HL-60/S4 treated with phorbol 12-myristate 13-acetate at 8.2 ng/mL for 4 days and 3 days (cell line): Measurements from ENCODE around the gene SLCO3A1.

Experiments used
- in situ Hi-C: fragments of 300-500 bp; cut with MboI; formaldehyde crosslinking; loops from 2 replicates; pipeline ENCODE4 v1.15.0; 2022; ENCODE audit warnings: low sequenced_read_pairs

The SLCO3A1 gene

DNA sequence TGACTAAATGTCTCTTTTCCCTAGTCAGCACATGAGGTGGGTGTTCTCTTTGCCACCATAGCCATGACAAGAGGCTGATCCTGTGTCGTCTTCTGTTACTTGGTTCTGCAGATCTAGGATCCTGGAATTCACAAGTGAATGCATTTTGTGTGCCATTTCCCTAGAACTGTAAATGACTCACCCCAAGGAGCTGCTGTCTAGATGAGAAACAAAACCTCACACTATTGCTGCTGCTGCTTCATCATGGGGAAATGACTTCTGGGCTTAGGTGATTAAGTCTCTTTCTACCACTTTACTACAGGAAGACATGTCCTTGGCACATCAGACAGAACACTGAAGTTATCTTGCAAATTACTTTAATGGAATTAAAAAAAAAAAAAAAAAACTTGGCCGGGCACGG lies 54.9 kb downstream of the SLCO3A1 start:
- in situ Hi-C loops = no loop called here

DNA sequence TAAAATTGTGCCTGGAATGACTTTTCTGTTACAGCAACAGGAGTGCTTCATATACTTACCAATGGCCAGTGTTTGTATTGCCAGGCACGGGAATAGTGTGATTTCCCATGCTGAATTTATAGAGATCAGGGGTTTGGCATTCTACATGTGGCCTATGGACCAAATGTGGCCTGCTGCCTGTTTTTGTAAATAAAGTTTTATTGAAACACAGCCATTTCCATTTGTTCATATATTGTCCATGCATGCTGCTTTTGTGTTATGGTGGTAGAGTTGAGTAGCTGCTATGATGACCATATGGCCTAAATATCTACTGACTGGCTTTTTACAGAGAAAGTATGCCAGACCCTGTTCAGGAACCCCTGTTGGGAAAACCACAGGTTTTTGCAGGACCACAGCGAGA lies 55.6 kb downstream of the SLCO3A1 start:
- in situ Hi-C loops = no loop called here

DNA sequence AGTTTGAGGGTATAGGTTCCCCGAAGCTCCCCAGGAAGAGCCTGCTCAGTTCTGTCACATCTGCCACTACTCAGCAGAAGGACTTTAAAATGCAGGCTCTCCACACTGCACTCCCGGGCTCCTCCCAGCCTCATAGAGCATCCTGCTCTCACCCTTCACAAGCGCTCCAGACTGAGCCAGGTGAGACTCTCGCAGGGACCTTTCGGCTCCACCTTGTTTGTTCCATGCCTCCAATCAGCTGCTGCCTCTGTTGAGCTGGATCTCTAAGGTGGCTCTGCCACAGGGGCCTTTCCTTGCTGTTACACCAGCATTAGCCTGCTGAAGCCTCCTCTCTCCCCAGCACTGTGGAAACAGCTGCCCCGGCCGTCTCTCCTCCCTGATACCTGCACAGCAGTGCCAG lies 56.1 kb downstream of the SLCO3A1 start:
- in situ Hi-C loops = no loop called here

DNA sequence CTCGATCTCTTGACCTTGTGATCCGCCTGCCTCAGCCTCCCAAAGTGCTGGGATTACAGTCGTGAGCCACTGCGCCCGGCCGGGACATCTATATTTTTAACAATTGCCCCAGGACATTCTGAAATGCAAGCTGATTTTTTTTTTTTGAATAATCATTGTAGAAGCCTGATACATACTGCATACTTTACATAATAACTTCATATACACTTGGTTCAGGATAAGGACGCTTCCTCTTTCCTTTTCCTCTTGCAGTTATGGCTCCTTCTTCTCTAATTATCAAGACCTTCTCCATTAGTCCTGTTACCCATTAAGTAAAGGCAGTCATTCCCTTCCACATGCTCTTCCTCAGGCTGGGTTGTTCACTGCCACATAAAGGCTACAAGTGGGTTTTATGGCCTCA lies 58.3 kb downstream of the SLCO3A1 start:
- in situ Hi-C loops = no loop called here

DNA sequence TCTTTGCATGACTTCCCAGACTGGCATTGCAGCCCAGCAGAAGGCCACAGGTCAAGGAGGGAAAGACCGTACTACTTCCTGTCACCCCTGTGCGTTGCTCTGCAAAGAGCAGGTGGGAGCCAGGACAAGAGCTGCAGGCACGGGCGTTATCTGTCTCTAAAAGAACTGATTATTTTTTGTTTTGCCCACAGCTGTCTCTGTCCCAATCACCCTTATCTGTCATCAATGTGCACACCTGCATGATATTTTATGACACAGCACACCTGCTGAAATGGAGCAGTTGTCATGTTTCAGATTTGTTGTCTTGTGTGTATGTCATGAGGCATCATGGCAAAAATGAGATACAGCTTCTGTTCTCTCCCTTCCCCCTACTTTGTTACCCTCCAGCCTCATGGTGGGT lies 58.8 kb downstream of the SLCO3A1 start:
- in situ Hi-C loops = no loop called here

DNA sequence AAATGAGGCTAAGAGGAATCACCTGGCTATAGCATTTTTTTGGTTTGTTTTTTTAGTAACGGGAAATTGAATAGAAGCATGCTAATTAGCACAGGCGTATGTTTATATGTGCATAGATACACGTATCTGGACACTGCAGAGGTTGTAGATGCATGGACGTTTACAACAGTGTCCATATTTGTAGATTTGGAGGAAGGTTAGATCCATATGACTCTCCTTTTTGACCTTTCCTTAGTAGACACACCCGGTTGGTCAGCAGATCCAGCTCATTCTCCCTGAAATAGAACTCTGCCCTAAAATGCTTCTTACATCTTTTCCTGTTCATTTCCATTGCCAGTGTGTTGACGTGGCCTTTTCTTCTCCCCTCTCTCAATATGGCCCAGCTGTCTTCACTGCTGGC lies 60.1 kb downstream of the SLCO3A1 start:
- in situ Hi-C loops = no loop called here

DNA sequence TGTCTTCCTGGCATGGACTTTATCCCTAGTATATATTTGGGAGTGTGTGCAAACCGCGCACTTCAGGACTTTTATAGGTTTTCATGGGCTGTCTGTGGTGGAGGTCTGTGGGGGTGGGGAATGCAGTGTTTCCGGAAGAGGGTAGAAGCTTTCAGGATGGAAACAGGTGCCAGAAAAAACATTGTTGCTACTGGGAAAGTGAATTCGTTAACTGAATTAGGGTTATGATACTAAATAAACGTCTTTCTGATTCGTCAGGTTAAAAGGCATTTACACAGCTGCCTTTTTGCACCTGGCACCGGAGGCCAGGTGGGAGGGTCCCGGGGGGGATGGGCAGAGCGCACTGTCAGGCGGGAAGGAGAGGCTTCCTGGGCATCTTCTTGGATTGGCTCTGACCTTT lies 62.1 kb downstream of the SLCO3A1 start:
- in situ Hi-C loops = no loop called here

DNA sequence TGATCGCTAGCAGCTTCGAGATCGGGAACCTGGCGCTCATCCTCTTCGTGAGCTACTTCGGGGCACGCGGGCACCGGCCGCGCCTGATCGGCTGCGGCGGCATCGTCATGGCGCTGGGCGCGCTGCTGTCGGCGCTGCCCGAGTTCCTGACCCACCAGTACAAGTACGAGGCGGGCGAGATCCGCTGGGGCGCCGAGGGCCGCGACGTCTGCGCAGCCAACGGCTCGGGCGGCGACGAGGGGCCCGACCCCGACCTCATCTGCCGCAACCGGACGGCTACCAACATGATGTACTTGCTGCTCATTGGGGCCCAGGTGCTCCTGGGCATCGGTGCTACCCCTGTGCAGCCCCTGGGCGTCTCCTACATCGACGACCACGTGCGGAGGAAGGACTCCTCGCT lies 62.5 kb downstream of the SLCO3A1 start:
- in situ Hi-C loops = no loop called here

DNA sequence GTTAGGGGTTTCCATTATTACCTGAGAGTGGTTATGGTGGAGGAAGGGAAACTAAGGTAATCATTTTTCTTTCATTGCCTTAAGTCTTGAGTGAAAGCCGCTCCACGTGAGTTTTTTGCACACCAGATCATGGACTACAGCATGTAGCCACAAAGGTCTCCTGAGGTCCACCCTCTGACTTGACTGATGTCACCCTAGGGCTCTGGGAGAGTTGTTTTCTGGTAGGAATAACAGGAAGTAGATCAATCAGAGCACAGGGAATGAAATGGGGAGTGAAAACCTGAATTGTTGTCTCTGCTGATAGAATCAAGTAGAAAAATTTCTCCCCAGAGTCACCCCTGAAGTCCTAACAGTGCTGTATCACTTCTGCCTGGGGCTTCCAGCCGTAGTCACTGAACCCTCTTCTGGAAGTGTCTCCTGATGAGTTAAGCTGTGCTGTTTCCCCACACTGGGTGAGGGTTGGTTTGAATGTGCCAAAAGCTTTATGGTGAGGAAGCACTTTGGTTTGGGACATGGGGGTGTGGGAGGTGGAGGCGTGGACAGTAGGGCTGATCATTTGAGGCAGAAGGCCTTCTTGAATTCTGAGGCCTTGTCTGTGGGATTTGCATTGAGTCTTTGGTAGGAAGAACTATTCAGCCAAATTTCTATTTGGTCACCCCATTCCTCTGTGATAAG lies 64.3 kb downstream of the SLCO3A1 start:
- in situ Hi-C loops = no loop called here

DNA sequence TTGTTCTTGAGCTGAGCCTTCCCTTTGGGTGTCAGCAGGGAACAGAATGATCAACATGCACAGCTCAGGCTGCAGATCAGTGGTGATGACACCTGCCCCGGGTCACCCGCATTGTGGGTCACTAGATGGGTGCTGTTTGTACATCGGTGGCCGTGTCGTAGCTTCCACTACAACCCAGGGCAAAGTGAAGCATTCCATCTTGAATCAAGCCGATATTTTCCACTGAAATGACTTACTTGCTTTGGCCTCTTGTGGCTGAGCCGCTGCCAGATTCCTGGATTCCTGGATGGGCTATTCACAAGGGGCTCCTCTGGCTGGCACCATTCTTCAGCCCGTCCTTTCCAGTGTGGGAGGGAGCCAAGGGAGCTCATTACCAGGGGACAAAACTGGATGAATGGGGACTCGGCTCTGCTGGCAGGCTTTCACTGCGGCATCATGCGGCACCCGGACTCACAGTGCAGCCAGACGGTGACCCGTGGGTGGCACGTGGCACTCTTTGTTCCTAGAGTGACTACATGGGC lies 65.6 kb downstream of the SLCO3A1 start:
- in situ Hi-C loops = no loop called here

DNA sequence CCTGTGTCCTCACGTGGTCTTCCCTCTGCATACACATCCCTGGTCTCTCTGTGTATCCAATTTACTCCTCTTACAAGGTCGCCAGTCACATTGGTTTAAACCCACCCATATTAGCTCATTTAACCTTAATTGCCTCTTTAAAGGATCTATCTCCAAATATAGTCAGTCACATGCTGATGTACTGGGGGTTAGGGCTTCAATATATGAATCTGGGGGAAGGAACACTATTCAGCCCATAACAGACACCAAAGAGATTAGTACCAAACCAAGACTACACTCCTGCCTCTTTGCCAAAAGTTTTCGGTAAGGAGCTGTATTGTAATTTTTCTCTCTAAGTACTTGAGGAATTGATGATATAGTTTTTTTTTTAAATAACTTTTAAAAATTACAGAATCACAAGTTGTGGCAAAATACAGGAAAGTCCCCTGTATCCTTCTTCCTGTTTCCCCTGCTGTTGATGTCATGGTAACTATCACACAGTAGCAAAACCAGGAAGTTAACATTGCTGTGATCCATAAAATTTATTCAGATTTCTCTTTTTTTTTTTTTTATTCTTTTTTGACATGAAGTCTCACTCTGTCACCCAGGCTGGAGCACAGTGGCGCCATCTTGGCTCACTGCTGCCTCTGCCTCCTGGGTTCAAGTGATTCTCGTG lies 67.8 kb downstream of the SLCO3A1 start:
- in situ Hi-C loops = no loop called here

DNA sequence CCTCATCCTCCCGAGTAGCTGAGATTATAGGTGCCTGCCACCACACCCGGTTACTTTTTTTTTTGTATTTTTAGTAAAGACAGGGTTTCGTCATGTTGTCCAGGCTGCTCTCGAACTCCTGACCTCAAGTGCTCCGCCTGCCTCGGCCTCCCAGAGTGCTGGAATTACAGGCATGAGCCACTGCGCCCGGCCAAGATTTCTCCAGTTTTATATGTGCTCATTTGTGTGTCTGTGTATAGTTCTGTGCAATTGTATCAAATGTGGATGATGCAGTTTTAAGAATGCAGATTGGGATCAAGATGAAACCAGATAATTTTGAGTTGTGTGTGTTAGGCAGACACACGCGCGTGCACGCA lies 68.3 kb downstream of the SLCO3A1 start:
- in situ Hi-C loops = no loop called here

DNA sequence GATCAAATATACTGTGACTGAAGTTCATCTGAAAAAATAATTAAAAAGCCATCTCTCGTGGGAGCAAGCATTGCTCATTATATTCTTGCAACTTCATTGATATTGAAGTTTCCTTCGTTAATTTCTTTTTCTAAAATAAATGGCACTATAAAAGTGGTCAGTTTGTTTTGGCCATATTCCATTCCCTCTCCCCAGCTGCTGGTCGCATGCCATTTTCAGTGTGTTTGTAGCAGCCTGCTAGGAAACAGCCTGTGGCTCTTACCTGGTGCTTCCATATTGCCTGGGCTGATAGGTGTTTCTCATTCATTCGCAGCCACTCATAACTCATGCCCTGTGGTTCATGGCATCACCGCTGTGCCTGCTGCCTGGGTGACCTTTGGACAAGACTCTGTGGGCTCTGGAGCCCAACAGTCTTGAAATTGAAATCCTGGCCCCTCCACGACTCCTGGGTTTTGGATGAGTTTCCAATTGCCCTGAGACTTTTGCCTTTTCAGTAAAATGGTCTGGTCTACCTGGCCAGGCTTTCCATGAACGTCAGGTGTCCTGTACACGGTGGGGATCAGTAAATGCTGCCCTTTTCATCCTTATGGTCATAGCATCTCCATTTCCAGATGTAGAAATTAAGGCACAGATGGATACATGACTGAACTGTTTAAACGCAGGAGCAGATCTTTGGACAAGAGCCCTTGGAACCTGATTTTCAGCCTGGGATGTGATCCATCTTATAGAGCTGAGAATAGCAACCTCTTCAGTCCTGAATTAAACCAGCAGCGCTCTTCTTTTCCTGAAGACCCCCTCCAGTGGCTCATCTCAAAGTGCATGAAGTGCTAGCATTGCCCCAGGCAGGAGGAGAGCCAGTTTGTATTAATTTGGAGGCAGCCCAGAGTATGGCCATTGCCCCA lies 69.4 kb downstream of the SLCO3A1 start:
- in situ Hi-C loops = no loop called here

DNA sequence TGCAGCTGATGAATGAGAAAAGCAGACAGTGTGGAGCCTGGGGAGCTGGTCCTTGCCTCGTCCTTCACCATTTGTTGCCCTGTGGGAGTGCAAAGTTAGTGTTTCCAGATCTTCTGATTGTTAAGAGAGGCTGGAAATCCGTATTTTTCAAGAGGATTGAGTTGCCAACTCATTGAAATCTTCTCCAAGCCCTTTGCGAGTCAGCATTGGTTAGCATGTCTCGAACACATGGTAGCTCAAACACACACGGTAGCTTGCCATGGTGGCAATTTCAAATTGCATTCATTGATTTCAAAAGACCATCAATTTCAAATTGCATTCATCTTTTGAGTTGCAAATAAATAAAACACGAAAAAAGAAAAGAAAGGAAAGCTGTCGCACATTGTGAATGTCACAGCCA lies 70.7 kb downstream of the SLCO3A1 start:
- in situ Hi-C loops = no loop called here

DNA sequence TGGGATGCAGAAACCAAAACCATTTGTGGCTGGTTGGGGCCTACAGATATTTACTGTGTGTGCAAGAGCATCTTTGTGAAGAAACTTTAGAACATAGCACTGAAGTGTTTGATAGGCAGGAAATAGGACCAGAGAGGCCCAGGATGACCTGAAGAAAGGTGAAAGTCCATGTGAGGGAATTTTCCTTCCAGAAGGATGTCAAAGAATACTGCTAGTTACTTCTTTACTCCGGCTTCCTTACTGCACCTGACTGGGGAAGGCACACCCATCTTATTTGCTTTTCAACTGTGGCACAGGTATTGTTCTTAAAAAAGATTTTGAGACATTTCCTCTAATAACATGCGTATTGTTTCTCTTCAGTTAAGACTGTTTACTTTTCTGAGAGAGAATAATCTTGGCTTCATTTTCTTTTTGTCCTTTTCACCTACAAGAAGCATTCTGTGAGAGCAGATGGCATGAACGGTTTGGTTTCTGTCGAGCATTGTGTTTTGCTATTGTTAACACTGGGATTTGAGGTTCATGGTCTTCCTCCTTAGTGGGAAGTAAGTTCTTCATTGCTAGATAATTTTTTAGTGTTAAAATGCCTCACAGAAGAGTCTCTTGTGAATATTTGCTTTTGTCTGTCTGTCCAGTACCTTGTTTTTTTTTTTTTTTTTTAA lies 71.5 kb downstream of the SLCO3A1 start:
- in situ Hi-C loops = no loop called here

DNA sequence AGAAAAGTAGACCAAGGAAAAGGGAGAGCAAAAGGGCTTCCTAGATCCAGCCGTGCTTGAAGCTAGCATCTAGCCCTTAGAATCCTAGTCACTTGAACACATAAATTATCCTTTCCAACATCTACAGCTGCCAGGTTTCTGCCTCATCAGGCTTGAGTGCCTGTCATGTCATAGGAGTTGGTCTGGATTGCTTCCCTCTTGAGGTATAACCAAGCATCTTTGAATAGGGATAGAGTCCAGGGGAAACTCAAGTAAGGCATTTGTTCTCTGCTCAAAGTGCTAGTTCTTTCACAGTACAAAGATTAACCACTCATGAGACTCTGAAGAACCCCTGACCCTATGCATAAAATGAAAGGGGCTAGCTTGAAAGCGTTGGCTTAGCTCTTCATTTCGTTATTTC lies 72.3 kb downstream of the SLCO3A1 start:
- in situ Hi-C loops = no loop called here

DNA sequence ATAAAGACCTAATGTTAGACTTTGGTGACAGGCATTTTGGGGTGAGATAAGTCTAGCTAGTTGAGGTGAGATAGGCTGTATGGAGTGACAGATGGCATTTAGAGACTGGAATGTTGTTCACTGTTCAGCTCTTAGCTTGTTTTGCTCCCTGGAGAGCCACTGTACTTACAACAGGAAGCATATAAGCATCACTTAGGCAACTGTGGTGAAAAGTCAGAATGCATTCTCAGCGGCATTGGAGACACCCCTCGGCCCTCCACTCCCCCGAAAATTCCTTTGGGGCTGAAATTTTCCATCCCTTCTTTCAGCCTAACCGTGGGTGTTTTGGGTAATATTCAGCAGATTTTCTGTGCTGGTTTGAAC lies 73.4 kb downstream of the SLCO3A1 start:
- in situ Hi-C loops = no loop called here

DNA sequence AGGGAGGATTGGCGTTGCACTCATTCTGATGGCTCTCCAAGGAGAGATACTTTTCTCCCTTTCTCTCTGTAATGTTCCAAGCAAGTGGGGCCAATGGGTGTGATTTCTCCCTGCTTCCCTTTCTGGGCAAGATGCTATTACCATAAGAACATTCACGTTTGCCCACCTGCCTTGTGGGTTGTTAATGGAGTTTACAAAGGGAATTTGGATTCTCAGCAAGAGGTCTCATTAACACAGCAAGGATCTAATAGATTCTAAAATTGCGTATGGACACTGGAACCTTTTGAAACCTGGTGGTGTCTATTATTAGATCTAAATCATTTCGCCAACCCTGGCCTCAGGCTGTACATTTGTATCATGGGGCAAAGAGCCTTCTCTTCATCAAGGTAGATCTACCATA lies 74.1 kb downstream of the SLCO3A1 start:
- in situ Hi-C loops = no loop called here

DNA sequence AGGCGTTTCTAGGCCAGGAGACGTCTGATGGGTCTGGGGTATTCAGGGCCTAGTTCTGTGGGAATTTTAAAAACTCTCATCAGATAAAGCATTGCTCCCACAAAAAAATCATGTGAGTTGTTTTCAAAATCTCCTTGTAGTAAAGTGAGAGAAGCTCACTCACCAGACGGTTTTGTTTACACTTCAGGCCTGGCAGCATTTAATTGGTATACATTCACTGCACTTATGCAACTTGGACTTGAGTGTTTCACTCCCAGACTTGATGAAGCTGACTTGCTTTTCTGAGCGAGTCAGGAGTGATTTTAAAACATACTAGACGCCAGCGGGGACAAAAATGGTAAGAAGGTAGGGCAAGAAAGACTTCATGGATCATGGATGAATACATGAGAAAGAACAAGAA lies 75.2 kb downstream of the SLCO3A1 start:
- in situ Hi-C loops = no loop called here

DNA sequence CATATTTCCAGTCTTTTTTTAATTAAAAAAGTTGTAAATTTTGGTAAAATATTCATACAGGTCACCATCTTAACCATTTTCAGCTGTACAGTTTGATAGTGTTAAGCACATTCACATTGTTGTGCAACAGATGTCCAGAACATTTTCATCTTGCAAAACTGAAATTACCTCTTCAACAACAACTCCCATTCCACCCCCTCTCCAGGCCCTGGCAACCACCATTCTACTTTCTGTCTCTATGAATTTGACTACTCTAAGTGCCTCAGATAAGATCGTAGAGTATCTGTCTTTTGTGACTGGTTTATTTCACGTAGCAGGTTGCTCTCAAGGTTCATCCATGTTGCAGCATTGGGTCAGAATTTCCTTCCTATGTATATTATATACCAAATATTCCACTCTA lies 76.0 kb downstream of the SLCO3A1 start:
- in situ Hi-C loops = no loop called here

DNA sequence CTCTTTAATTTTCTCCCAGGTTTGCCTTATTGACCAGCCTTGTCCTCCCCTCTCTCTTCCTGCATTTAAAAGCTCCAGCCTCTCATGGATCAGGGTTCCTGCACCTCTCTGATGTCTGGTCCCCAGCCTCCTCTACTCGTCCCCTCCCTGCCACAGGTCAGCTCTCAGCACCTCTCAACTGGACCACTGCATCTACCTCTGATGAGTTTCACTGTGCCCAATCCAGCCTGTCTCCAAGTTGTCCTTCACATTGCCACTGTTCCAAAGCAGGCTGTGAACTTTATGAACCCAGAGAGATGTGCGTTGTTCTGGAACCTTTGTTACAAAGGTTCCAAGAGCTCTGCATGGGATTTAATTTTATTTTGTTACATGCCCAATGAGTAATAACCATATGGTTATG lies 76.6 kb downstream of the SLCO3A1 start:
- in situ Hi-C loops = no loop called here
